Measurements from ENCODE around the gene LAMP1.

The LAMP1 gene

DNA sequence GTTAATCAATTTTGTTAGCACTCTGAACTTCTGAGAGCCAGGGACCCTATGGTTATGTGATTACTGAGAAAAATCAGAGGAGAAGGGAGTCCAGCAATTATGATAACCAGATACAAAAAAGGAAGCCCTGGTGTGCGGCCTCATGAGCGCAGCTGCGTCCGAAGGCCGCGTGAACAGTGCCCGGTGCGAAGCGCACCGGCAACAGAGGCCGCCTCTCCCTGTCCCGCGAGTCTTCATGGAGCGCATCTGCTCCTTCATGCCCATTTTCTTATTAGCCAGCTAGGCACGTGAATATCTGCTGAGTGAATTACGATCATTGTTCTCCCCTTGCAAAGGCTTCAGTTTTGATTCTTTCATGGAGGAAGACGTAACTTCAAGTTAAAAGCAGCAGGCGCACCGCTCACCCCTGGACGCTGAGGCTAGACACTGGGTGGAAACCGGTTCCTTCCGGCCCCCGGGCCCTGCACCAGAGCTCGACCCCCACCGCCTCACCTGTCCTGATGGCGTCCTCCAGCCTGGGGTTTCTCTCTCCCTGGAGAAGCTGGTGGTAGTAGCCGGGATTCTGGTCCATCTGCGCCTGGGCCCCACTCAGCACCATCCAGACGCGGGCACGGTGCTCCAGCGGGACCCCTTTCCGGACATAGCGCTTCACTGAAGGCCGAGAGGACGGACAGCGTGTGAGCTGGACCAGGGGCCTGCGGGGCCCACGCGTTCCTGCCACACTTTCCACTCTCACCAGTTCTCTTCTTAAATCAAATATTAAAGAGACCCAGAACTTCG is 58.0 kb downstream of the LAMP1 start:
- no peak overlapping the region for H4K8ac ChIP-seq (ENCODE audit: low read depth, low read length)
- no peak overlapping the region for H3K56ac ChIP-seq (ENCODE audit: low read length)
- H2BK15ac ChIP-seq (replicated peaks; ENCODE audit: low read depth), result no peak overlapping the region
- H3K79me1 ChIP-seq (ENCODE audit: low read length), result no peaks in the 10 kb centered on the region
- H3K27ac ChIP-seq (ENCODE audit: low read depth, low read length), result no peak overlapping the region
- no peak overlapping the region for H2BK5ac ChIP-seq (ENCODE audit: low read length)
- H3K27me3 ChIP-seq (ENCODE audit: insufficient read depth, low read length, poor library complexity), result no peaks in the 10 kb centered on the region
- H3K4me3 ChIP-seq (ENCODE audit: low read length), result no peak overlapping the region
- H3K36me3 ChIP-seq (ENCODE audit: control insufficient read depth, insufficient read depth, low read length), result peaks cover 2% of the 10 kb centered on the region
- DNase-seq, result no peak
- no peak overlapping the region for H3K9ac ChIP-seq (ENCODE audit: low read length)
- H3K4ac ChIP-seq (ENCODE audit: low read depth, low read length), result no peak overlapping the region
- no CpG with 5 or more reads among the region's 41 CpGs for WGBS (ENCODE audit: extremely low coverage, insufficient coverage, low lambda C conversion rate)
- H4K5ac ChIP-seq (ENCODE audit: low read length), result no peak overlapping the region
- H3K79me2 ChIP-seq (ENCODE audit: control insufficient read depth, insufficient read depth, low read length), result no peaks in the 10 kb centered on the region
- H2AK5ac ChIP-seq (ENCODE audit: low read length), result no peak overlapping the region
- no peak overlapping the region for H2BK120ac ChIP-seq (ENCODE audit: low read depth, low read length)
- no peak overlapping the region for H3K18ac ChIP-seq (ENCODE audit: low read length)
- H3K4me1 ChIP-seq (ENCODE audit: control insufficient read depth, low read depth, low read length), result no peaks in the 10 kb centered on the region
- H3K4me2 ChIP-seq (ENCODE audit: low read length), result no peak overlapping the region
- H3K23ac ChIP-seq (ENCODE audit: low read length), result no peak overlapping the region

- Histone ChIP-seq H3K4me1 (ENCODE audit: control insufficient read depth, low read depth, low read length) (no peaks in the 10 kb centered on the region), H3K4ac (ENCODE audit: low read depth, low read length) (no peak overlapping the region), H2BK120ac (ENCODE audit: low read depth, low read length) (no peak overlapping the region), H4K5ac (ENCODE audit: low read length) (no peak overlapping the region), H3K9ac (ENCODE audit: low read length) (no peak overlapping the region), H3K27ac (ENCODE audit: low read depth, low read length) (no peak overlapping the region), H3K4me3 (ENCODE audit: low read length) (no peak overlapping the region), H2AK5ac (ENCODE audit: low read length) (no peak overlapping the region), H3K79me1 (ENCODE audit: low read length) (no peaks in the 10 kb centered on the region), H4K8ac (ENCODE audit: low read depth, low read length) (no peak overlapping the region), H3K36me3 (ENCODE audit: control insufficient read depth, insufficient read depth, low read length) (peaks cover 2% of the 10 kb centered on the region), H3K79me2 (ENCODE audit: control insufficient read depth, insufficient read depth, low read length) (no peaks in the 10 kb centered on the region), H2BK15ac (replicated peaks; ENCODE audit: low read depth) (no peak overlapping the region), H2BK5ac (ENCODE audit: low read length) (no peak overlapping the region), H3K23ac (ENCODE audit: low read length) (no peak overlapping the region), H3K56ac (ENCODE audit: low read length) (no peak overlapping the region), H3K27me3 (ENCODE audit: insufficient read depth, low read length, poor library complexity) (no peaks in the 10 kb centered on the region), H3K4me2 (ENCODE audit: low read length) (no peak overlapping the region), H3K18ac (ENCODE audit: low read length) (no peak overlapping the region)
- no peak for DNase-seq
- WGBS (ENCODE audit: extremely low coverage, insufficient coverage, low lambda C conversion rate), result no CpG with 5 or more reads among the region's 10 CpGs
These were observed 58.6 kb downstream of the LAMP1 start for GRCh38 chr13:113355621-113356020.

DNA sequence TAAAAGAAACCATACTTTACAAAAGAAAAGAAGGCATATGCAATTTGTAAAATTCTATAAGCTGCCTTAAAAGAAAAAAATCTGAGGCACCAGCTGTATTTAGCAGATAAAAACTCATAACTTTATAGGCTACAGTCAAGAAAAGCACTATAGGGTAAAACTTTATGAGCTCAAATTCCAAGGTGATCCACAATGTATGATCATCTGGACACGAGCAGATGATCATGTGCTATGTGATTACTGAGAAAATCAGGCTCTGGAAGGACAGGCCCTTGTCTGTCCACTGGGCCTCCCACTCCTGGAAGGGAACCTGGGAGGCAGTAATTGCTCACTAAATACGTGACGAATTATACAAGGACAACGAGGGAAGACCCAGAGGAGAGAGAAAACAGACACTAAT is 59.6 kb downstream of the LAMP1 start:
- Histone ChIP-seq H3K4me2 (ENCODE audit: low read length) (no peak overlapping the region), H3K36me3 (ENCODE audit: control insufficient read depth, insufficient read depth, low read length) (peaks cover 2% of the 10 kb centered on the region), H2AK5ac (ENCODE audit: low read length) (no peak overlapping the region), H3K27me3 (ENCODE audit: insufficient read depth, low read length, poor library complexity) (no peaks in the 10 kb centered on the region), H3K18ac (ENCODE audit: low read length) (no peak overlapping the region), H2BK120ac (ENCODE audit: low read depth, low read length) (no peak overlapping the region), H4K8ac (ENCODE audit: low read depth, low read length) (no peak overlapping the region), H3K79me1 (ENCODE audit: low read length) (no peaks in the 10 kb centered on the region), H3K56ac (ENCODE audit: low read length) (no peak overlapping the region), H3K4ac (ENCODE audit: low read depth, low read length) (no peak overlapping the region), H3K23ac (ENCODE audit: low read length) (no peak overlapping the region), H3K4me3 (ENCODE audit: low read length) (no peak overlapping the region), H2BK15ac (replicated peaks; ENCODE audit: low read depth) (no peak overlapping the region), H3K27ac (ENCODE audit: low read depth, low read length) (no peak overlapping the region), H4K5ac (ENCODE audit: low read length) (no peak overlapping the region), H2BK5ac (ENCODE audit: low read length) (no peak overlapping the region), H3K79me2 (ENCODE audit: control insufficient read depth, insufficient read depth, low read length) (no peaks in the 10 kb centered on the region), H3K4me1 (ENCODE audit: control insufficient read depth, low read depth, low read length) (no peaks in the 10 kb centered on the region), H3K9ac (ENCODE audit: low read length) (no peak overlapping the region)
- no peak for DNase-seq
- no CpG with 5 or more reads among the region's 4 CpGs for WGBS (ENCODE audit: extremely low coverage, insufficient coverage, low lambda C conversion rate)

DNA sequence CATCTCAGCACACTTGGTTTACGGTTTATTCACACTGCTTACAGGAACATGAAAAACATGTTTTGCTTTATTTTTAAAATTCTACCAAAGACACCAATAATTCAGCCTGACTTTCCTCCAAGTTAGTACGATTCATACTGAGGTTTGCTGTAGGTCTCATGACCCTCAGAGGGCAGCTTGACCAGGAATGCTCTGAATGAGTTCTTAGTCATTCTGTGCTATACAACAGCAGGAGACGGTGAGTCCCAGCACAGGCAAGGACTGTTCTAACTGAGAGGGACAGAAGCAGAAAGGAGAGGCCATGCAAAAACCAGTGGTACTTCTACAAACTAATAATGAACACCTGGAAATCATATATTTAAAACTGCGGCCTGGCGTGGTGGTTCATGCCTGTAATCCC is 60.5 kb downstream of the LAMP1 start:
- peaks cover under 1% of the 10 kb centered on the region for H3K79me2 ChIP-seq (ENCODE audit: control insufficient read depth, insufficient read depth, low read length)
- H4K5ac ChIP-seq (ENCODE audit: low read length), result no peak overlapping the region
- no peak for DNase-seq
- no peak overlapping the region for H3K9ac ChIP-seq (ENCODE audit: low read length)
- H3K23ac ChIP-seq (ENCODE audit: low read length), result no peak overlapping the region
- no peak overlapping the region for H3K4ac ChIP-seq (ENCODE audit: low read depth, low read length)
- no peak overlapping the region for H3K18ac ChIP-seq (ENCODE audit: low read length)
- no peak overlapping the region for H2BK5ac ChIP-seq (ENCODE audit: low read length)
- WGBS (ENCODE audit: extremely low coverage, insufficient coverage, low lambda C conversion rate), result no CpG with 5 or more reads among the region's 5 CpGs
- no peak overlapping the region for H3K56ac ChIP-seq (ENCODE audit: low read length)
- no peak overlapping the region for H2BK120ac ChIP-seq (ENCODE audit: low read depth, low read length)
- no peaks in the 10 kb centered on the region for H3K79me1 ChIP-seq (ENCODE audit: low read length)
- no peaks in the 10 kb centered on the region for H3K27me3 ChIP-seq (ENCODE audit: insufficient read depth, low read length, poor library complexity)
- H2AK5ac ChIP-seq (ENCODE audit: low read length), result no peak overlapping the region
- peaks cover 2% of the 10 kb centered on the region for H3K36me3 ChIP-seq (ENCODE audit: control insufficient read depth, insufficient read depth, low read length)
- H3K27ac ChIP-seq (ENCODE audit: low read depth, low read length), result no peak overlapping the region
- H3K4me3 ChIP-seq (ENCODE audit: low read length), result no peak overlapping the region
- H2BK15ac ChIP-seq (replicated peaks; ENCODE audit: low read depth), result no peak overlapping the region
- H3K4me1 ChIP-seq (ENCODE audit: control insufficient read depth, low read depth, low read length), result no peaks in the 10 kb centered on the region
- H3K4me2 ChIP-seq (ENCODE audit: low read length), result no peak overlapping the region
- H4K8ac ChIP-seq (ENCODE audit: low read depth, low read length), result no peak overlapping the region

GRCh38 chr13:113358653-113359190 is 61.7 kb downstream of the LAMP1 start:
- Histone ChIP-seq H3K36me3 (ENCODE audit: control insufficient read depth, insufficient read depth, low read length) (peaks cover 2% of the 10 kb centered on the region), H3K9ac (ENCODE audit: low read length) (no peak overlapping the region), H3K4me1 (ENCODE audit: control insufficient read depth, low read depth, low read length) (no peaks in the 10 kb centered on the region), H3K4ac (ENCODE audit: low read depth, low read length) (no peak overlapping the region), H3K27me3 (ENCODE audit: insufficient read depth, low read length, poor library complexity) (no peaks in the 10 kb centered on the region), H4K5ac (ENCODE audit: low read length) (no peak overlapping the region), H3K23ac (ENCODE audit: low read length) (no peak overlapping the region), H3K4me2 (ENCODE audit: low read length) (no peak overlapping the region), H3K79me2 (ENCODE audit: control insufficient read depth, insufficient read depth, low read length) (peaks cover 4% of the 10 kb centered on the region), H2AK5ac (ENCODE audit: low read length) (no peak overlapping the region), H2BK120ac (ENCODE audit: low read depth, low read length) (no peak overlapping the region), H3K79me1 (ENCODE audit: low read length) (peaks cover 2% of the 10 kb centered on the region), H4K8ac (ENCODE audit: low read depth, low read length) (no peak overlapping the region), H3K18ac (ENCODE audit: low read length) (no peak overlapping the region), H3K4me3 (ENCODE audit: low read length) (no peak overlapping the region), H3K56ac (ENCODE audit: low read length) (no peak overlapping the region), H3K27ac (ENCODE audit: low read depth, low read length) (no peak overlapping the region), H2BK5ac (ENCODE audit: low read length) (no peak overlapping the region), H2BK15ac (replicated peaks; ENCODE audit: low read depth) (no peak overlapping the region)
- DNase-seq, result no peak
- no CpG with 5 or more reads among the region's 6 CpGs for WGBS (ENCODE audit: extremely low coverage, insufficient coverage, low lambda C conversion rate)

DNA sequence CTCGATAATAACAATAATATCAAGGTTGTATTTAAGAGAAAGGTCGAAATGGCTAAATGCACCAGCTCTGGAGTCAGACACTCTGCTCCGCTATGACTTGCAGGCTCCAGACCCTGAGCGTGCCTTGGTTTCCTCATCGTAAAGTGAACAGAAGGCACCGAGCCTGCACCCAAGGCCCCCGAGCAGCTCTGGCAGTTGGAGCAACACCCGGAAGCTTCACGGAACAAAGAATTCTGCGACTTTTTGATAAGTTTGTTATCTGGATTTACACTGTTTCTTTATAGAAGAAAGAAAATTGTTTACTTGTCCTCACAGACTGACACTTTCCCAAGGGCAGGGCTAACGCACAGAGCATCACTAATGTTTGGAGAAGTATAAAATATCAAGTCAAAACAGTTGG is 62.5 kb downstream of the LAMP1 start:
- Histone ChIP-seq H3K4ac (ENCODE audit: low read depth, low read length) (no peak overlapping the region), H3K18ac (ENCODE audit: low read length) (no peak overlapping the region), H3K4me2 (ENCODE audit: low read length) (no peak overlapping the region), H3K4me1 (ENCODE audit: control insufficient read depth, low read depth, low read length) (no peaks in the 10 kb centered on the region), H3K79me2 (ENCODE audit: control insufficient read depth, insufficient read depth, low read length) (peaks cover 4% of the 10 kb centered on the region), H3K23ac (ENCODE audit: low read length) (no peak overlapping the region), H3K27ac (ENCODE audit: low read depth, low read length) (no peak overlapping the region), H4K8ac (ENCODE audit: low read depth, low read length) (no peak overlapping the region), H2BK120ac (ENCODE audit: low read depth, low read length) (no peak overlapping the region), H3K36me3 (ENCODE audit: control insufficient read depth, insufficient read depth, low read length) (peaks cover 2% of the 10 kb centered on the region), H4K5ac (ENCODE audit: low read length) (no peak overlapping the region), H2BK15ac (replicated peaks; ENCODE audit: low read depth) (no peak overlapping the region), H3K9ac (ENCODE audit: low read length) (no peak overlapping the region), H2BK5ac (ENCODE audit: low read length) (no peak overlapping the region), H3K27me3 (ENCODE audit: insufficient read depth, low read length, poor library complexity) (no peaks in the 10 kb centered on the region), H2AK5ac (ENCODE audit: low read length) (no peak overlapping the region), H3K79me1 (ENCODE audit: low read length) (peaks cover 2% of the 10 kb centered on the region), H3K4me3 (ENCODE audit: low read length) (no peak overlapping the region), H3K56ac (ENCODE audit: low read length) (no peak overlapping the region)
- DNase-seq, result no peak
- no CpG with 5 or more reads among the region's 11 CpGs for WGBS (ENCODE audit: extremely low coverage, insufficient coverage, low lambda C conversion rate)
